GM06990 (cell line): ENCODE data around the gene NLRP12.
"Not testable (repeated sequence)": the region's sequence is repeated elsewhere in the genome, so short reads cannot be mapped to it uniquely, and the experiment has no call there.

ENCODE experiments used
- DNase-seq: peaks from one replicate; pipeline ENCODE4 v3.0.0-alpha.2; 2011; ENCODE audit not compliant: insufficient read length; ENCODE audit errors: extremely low read depth
- H3K27me3 ChIP-seq: replicated peaks from 2 replicates; pipeline ENCODE4 v1.6.0; 2011; ENCODE audit warnings: low read length; ENCODE audit not compliant: control insufficient read depth, insufficient read depth
- H3K36me3 ChIP-seq: 2 replicates; pipeline ENCODE4 v1.5.1; 2011; ENCODE audit warnings: low read length; ENCODE audit not compliant: control insufficient read depth, insufficient read depth
- H3K4me3 ChIP-seq: replicated peaks from 2 replicates; pipeline ENCODE4 v1.5.1; 2011; ENCODE audit warnings: low read depth, mild to moderate bottlenecking, control low read depth, low read length
- TF ChIP-seq, protein P1 (sequence below): IDR thresholded peaks from 2 replicates; pipeline ENCODE4 v1.5.1; 2011; ENCODE audit warnings: low read length, control low read depth, mild to moderate bottlenecking, inconsistent platforms; ENCODE audit not compliant: insufficient read depth, poor library complexity, severe bottlenecking

Gene NLRP12

DNA sequence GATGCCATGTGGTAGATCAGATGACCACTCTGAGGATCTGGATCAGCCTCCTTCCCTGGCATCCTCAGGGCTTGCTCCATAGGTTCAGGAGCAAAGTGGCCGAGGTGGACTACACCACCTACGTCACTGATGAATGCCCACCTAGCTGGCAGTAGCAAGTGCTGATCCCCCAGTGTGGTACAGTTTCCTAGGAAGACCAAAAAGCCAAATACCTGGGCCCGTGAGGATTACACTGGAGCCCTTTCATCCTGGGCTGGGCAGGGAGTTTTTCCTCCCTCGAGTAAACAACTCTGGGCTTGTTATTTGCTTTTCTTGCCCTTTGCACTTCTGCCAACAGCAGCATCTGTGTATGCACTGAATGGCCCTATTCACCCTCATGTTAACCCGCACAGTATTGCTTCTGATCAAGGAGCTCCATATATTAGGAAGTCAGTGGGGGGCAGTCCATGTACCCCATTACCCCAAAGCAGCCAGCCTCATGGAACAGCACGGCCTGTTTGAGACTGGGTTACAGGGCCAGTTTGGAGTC, 40.3 kb upstream of the NLRP12 start:
- no peaks in the 10 kb centered on the region for H3K36me3 ChIP-seq
- no peak overlapping the region for H3K4me3 ChIP-seq
- TF ChIP-seq, protein P1, sequence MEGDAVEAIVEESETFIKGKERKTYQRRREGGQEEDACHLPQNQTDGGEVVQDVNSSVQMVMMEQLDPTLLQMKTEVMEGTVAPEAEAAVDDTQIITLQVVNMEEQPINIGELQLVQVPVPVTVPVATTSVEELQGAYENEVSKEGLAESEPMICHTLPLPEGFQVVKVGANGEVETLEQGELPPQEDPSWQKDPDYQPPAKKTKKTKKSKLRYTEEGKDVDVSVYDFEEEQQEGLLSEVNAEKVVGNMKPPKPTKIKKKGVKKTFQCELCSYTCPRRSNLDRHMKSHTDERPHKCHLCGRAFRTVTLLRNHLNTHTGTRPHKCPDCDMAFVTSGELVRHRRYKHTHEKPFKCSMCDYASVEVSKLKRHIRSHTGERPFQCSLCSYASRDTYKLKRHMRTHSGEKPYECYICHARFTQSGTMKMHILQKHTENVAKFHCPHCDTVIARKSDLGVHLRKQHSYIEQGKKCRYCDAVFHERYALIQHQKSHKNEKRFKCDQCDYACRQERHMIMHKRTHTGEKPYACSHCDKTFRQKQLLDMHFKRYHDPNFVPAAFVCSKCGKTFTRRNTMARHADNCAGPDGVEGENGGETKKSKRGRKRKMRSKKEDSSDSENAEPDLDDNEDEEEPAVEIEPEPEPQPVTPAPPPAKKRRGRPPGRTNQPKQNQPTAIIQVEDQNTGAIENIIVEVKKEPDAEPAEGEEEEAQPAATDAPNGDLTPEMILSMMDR: no peak
- no peaks in the 10 kb centered on the region for H3K27me3 ChIP-seq
- DNase-seq: no peak

DNA sequence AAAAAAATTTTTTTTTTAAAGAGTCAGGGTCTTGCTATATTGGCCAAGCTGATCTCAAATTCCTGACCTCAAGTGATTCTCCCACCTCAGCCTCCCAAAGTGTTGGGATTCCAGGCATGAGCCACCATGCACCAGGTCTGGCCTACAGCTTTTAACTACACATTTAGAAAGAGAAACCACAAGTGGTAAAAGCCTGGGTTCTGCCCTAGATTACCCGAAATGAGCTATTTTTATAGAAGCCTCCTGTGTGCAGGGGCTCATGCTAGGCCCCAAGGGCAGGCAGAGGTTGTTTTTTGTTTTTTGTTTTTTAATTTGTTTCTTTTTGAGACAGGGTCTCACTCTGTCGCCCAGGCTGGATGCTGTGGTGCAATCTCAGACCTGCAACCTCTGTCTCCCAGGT, 29.6 kb upstream of the NLRP12 start:
- H3K27me3 ChIP-seq: no peaks in the 10 kb centered on the region
- H3K4me3 ChIP-seq: no peak overlapping the region
- TF ChIP-seq, protein P1: no peak
- no peaks in the 10 kb centered on the region for H3K36me3 ChIP-seq
- DNase-seq: no peak

DNA sequence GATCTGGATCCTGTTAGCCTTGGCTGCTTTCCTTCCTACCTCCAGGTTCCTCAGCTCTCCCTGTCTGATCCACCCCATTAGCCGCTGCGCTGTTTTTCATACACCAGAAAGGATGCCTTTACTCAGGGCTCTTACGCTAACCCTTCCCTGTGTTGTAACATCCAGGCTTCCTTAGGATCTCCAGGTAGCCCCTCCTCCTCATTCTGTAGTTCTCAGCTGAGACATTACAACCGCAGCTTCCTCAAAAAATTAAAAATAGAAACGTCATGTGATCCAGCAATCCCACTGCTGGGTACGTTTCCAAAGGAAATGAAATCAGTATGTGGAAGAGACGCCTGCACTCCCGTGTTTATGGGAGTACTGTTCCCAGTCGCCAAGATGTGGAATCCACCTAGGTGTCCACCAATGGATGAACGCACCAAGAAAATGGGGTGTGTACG, 25.1 kb upstream of the NLRP12 start:
- Histone ChIP-seq H3K36me3 (no peaks in the 10 kb centered on the region), H3K27me3 (no peaks in the 10 kb centered on the region), H3K4me3 (no peak overlapping the region)
- DNase-seq: no peak
- TF ChIP-seq, protein P1: no peak

DNA sequence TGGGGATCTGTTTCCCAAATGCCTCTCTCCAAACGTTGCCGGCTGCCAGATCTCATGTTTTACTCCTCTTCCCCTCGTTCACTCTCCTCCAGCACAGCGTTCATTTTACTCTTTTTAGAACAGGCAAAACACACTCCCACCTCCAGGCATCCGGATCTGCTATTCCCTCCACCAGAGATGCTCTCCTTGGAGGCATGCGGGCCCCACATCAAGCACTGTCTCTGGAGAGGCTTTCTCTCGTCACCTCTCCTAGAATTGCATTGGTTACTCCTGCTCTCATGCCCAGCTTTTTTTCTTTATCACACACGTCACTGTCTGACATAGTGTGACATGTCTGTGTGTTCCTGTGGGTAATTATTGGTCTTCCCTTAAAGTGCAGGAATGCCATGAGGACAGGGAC, 23.4 kb upstream of the NLRP12 start:
- DNase-seq: no peak
- Histone ChIP-seq H3K36me3 (no peaks in the 10 kb centered on the region), H3K27me3 (no peaks in the 10 kb centered on the region), H3K4me3 (no peak overlapping the region)
- TF ChIP-seq, protein P1: no peak

DNA sequence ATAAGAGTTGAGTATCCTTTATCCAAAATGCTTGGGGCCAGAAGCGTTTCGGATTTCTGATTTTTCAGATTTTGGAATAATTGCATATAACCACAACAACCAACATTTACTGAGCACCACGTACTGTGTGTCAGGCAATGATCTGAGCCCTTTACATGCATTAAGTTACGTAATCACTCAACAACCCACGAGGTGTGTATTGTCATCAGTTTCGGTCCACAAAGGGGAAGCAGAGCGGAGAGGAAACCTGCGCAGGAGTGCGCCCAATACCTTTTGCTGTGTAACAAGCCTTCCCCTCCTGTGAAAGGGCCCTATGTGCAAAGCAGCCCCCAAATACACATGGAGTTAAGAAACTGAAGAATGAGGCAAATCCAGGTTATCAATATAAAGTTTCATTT, 20.7 kb upstream of the NLRP12 start:
- no peaks in the 10 kb centered on the region for H3K27me3 ChIP-seq
- no peak overlapping the region for H3K4me3 ChIP-seq
- DNase-seq: no peak
- no peaks in the 10 kb centered on the region for H3K36me3 ChIP-seq
- TF ChIP-seq, protein P1: no peak

DNA sequence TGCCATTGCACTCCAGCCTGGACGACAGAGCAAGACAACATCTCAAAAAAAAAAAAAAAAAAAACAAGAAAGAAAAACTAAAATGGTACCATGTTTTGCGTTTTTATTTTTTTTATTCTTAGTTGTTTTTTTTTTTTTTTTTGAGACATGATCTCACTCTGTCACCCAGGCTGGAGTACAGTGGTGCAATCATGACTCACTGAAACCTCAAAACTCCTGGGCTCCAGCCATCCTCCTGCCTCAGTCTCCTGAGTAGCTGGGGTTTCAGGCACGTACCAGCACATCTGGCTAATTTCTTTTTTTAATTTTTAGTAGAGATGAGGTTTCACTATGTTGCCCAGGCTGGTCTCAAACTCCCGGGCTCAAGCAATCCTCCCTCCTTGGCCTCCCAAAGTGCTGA, 16.8 kb upstream of the NLRP12 start:
- not testable (repeated sequence) for H3K36me3 ChIP-seq, H3K27me3 ChIP-seq, H3K4me3 ChIP-seq, DNase-seq

DNA sequence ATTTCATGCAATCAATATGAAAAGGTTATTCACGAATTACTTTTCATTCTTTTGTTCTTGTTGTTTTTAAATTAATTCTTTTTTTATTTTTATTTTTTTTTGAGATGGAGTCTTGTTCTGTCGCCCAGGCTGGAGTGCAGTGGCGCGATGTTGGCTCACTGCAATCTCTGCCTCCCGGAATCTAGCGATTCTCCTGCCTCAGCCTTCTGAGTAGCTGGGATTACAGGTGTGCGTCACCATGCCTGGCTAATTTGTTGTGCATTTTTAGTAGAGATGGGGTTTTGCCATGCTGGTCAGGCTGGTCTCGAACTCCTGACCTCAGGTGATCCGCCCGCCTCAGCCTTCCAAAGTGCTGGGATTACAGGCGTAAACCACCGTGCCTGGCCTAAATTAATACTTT, 16.1 kb upstream of the NLRP12 start:
- H3K27me3 ChIP-seq, DNase-seq: not testable (repeated sequence)

DNA sequence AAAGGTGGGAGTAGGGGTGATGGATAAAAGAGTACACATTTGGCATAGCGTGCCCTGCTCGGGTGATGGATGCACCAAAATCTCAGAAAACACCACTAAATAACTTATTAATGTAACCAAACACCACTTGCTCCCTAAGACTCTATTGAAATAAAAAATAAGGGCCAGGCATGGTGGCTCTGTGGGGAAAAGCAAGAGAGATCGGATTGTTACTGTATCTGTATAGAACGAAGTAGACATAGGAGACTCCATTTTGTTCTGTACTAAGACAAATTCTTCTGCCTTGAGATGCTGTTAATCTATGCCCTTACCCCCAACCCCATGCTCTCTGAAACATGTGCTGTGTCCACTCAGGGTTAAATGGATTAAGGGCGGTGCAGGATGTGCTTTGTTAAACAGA, 14.3 kb upstream of the NLRP12 start:
- not testable (repeated sequence) for H3K4me3 ChIP-seq, DNase-seq, H3K27me3 ChIP-seq, H3K36me3 ChIP-seq

More for the DNA sequence above, 16.1 kb upstream of the NLRP12 start:
- not testable (repeated sequence) for H3K36me3 ChIP-seq, H3K4me3 ChIP-seq

DNA sequence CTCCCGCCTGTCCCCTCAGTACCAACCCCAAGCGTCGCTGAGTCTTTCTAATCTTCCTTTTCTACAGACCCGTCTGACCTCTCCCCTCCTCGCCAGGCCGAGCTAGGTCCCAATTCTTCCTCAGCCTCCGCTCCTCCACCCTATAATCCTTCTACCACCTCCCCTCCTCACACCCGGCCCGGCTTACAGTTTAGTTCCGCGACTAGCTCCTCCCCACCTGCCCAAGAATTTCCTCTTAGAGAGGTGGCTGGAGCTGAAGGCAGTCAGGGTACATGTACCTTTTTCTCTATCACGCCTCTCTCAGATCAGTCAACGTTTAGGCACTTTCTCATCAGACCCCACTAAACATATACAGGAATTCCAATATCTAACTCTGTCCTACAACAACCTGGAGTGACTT, 8.7 kb upstream of the NLRP12 start:
- H3K4me3 ChIP-seq, H3K36me3 ChIP-seq, H3K27me3 ChIP-seq, DNase-seq: not testable (repeated sequence)
